Cortex of kidney (tissue), 1 donor: ENCODE results near the gene SLC16A4.
"Not testable (repeated sequence)": the region's sequence is repeated elsewhere in the genome, so short reads cannot be mapped to it uniquely, and the experiment has no call there.

Source experiments
- DNase-seq: peaks from one replicate; lab custom pipeline; 2025; lab: John Stamatoyannopoulos, UW

Gene SLC16A4

DNA sequence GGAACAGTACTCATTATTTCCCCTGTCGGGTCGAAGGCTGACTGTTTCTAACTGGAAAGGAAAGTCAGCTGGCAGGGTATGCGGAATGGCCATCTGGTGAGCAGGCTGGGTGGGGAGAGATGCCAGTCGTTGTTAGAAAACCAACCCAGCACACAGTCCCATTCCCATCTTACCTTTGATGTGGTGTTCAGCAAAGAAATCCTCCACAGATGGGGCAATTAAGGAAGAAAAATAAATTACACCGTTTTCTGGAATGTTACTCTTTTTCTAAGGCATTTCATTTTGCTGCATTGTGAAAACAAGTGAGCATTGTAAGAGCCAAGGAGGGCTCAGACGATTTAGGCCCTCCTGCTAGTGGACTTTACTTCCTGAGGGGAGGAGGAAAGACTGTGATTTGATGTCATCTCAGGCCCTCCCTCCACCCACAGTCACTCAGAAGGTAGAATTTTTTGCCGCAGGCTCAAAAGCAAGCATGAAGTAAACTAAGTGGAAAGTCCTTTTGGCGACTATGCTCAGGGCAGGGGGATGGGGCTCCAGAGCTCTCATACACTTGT, at the start of gene SLC16A4:
TSS of gene SLC16A4 (minus strand) at position 335 of the 554 bp plus-strand sequence. CDS start 1,703 bp downstream, outside the sequence.
- DNase-seq = no peak

DNA sequence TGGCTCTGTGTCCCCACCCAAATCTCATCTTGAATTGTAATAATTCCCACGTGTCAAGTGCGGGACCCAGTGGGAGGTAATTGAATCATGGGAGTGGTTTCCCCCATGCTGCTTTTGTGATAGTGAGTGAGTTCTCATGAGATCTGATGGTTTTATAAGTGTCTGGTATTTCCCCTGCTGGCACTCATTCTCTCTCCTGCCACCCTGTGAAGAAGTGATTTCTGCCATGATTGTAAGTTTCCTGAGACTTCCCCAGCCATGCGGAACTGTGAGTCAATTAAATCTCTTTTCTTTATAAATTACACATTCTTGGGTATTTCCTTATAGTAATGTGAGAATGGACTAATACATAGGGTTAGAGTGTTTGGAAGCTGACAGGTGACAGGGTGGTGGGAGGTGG, 49.0 kb upstream of the SLC16A4 start:
- DNase-seq = not testable (repeated sequence)

DNA sequence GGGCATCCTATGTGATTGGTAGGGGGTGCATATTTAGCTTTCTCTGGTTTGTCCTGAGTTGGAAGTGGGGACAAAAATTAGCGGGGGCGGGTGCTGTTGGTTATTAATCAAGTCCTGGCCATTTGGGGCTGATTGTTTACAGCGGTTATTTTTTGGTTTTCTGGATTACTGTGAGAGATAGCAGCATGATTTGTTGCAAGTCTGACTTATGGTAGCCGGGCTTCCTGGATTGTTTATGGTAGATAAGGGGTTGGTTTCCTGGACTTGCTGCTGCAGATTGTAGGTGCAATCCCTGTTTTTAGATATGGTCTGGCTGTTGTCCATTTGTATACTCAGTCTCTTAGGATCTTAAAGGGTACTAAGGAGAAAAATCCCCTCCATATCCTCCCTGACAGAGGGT, 48.1 kb upstream of the SLC16A4 start:
- no peak for DNase-seq

DNA sequence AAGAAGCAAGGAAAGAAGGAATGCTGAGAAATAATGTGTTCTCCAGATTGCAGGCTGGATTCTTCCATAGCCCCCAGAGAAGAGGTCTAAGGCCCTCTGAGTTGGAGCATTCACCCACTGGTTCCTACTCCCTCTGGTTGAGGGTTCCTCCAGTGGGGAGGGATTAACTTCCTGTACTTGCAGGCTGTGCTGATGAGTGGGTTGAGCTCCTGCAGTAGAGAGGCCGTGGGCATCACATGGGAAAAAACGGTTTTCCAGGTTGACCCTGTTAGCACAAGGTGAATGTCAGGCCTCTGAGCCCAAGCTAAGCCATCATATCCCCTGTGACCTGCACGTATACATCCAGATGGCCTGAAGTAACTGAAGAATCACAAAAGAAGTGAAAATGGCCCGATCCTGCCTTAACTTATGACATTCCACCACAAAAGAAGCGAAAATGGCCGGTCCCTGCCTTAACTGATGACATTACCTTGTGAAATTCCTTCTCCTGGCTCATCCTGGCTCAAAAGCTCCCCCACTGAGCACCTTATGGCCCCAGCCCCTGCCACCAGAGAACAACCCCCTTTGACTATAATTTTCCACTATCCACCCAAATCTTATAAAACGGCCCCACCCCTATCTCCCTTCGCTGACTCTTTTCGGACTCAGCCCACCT, 46.9 kb upstream of the SLC16A4 start:
- not testable (repeated sequence) for DNase-seq

DNA sequence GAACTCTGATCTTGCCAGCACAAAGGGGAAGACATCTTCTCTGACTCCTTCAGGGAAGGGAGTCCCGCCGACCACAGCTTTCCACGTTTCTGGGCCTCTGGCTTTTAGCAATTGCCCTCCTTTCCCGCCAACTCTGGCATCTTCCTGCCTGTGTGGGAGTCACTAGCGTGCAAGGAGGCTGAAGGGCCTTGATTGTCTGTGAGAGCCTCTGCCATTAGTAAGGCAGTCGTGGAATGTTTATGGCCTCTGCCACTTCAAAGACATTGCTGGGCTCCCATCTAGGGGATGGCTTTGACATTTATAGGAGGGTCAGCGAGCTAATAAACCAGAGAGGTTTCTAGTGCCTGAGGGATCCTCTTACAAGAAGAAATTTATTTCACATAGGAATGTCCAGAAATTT, 45.8 kb upstream of the SLC16A4 start:
- no peak for DNase-seq

DNA sequence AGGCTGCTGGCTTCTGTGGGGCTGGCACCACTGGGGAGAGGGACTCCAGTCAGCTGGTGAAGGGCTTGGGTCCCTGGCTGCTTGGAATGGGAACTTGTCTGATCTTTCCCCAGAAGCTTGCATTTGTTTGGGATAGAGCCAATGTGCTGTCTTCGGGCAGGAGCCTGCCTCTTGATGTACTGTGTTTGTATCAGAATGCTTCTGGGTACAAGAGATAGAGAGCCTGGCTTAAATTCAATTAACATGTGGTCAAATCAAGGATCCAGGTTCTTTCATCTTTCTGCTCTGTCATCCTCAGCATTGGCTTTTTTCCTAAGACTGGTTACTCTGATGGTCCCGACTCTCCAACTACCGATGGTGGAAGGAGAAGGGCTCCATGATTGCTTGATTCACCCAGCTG, 44.1 kb upstream of the SLC16A4 start:
- no peak for DNase-seq

DNA sequence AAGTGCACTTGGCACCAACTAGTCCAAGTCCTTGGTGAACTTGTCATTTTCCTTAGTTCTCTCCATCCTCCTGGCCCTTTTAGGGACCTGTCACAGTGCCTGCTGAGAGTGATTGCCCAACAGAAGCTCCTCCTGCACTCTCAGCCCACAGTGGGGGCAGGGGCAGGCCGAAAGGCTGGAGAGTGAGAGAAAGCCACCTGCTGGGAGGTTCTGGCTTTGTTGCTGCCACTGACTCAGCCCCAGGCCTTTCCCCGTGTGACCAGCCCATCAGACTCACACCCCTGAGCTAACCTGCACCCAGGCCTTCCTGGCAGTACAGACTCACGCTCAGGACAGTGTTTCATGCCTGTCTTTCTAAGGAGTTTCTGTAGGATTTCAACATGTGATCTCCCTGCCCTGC, 43.0 kb upstream of the SLC16A4 start:
- no peak for DNase-seq

DNA sequence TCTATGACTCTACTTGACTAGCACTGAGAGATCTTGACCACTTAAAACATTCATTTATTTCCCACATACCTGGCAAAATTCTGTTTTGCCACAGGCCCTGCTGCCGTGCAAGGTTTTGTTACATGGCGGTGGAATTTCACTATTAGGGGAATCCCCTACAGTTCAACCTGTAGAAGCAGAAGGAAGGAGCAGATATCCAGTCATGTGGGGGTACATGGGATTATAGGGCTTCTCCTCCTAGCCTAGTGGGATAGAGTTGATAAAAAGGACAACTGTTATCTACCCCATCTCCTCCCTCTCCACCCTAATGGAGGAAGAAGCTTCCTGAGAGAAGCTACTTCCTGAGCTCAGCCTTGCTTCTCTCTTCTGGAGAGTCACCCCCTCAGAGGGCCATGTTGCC, 42.4 kb upstream of the SLC16A4 start:
- DNase-seq = no peak

DNA sequence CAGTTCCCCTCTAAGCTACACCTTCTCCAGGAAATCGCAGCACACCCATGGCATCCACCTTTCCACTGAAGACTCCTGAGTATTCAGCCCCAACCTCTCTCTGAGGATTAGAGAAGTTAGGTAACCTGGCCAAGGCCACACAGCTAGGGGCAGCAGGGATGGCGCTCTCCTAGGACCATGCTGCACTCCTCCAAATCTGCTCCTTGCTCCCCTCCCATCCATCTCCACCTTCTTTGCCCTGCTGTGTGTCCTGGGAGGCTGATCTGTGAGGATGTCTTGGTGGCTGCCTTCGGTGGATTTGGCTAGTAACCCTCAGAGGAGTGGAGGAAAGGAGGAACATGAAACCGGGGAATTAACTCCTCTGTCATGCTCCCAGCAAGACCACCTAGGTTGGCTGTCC, 40.1 kb upstream of the SLC16A4 start:
- no peak for DNase-seq

DNA sequence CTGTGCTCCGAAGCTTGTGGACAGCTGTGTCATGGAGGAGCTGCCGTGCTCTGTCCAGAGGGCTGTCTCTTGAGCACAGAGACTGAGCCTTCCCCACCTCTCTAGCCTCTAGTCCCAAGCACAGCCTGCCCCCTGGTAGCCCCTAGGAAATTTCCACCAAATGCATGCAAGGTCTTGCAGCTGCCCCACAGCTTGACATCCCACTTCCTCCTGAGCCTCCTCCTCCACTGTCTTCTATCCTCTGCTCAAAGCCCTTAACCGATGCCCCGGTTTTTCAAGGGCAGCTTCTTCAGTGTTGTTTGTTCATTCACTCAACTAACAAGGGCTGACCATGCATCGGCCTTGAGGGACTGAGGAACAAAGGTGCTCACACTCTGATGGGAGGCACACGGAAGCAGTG, 39.5 kb upstream of the SLC16A4 start:
- DNase-seq = no peak

DNA sequence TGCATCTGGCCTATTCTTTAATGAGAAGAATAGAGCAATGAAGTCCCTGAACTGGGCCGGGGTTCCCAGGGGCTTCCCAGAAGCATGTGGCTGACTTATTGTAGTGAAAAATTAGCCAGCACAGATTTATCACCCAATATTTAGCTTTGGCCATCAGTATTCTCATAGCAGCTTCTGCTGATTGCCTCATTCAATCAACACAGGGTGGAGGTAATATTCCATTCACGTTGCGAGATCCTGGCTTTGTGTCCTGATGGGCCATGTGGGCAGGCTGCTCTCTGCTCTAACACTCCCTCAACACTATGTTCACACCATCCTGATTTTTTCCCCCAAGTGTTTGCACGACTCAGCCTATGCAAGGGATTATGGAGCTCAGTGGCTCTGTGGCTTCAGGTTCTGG, 38.1 kb upstream of the SLC16A4 start:
- DNase-seq = no peak

DNA sequence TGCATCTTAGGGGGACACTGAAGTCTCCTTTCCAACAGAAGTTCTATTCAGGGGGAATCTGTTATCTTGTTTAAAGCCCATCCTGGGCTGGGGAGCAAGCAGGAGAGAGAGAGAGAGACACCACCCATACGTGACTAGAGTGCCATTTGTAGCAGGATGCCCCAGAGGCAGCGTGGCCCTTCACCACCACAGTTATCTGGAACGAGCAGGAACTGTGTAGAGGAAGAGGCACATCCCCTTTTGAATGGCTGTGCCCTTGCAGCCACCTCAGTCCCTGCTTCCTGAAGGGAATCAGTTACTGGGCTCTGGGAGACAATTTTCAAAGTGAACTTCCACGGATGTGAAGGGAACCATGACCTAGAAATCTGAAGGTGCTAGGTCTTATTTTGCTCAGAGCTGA, 36.0 kb upstream of the SLC16A4 start:
- DNase-seq = no peak

DNA sequence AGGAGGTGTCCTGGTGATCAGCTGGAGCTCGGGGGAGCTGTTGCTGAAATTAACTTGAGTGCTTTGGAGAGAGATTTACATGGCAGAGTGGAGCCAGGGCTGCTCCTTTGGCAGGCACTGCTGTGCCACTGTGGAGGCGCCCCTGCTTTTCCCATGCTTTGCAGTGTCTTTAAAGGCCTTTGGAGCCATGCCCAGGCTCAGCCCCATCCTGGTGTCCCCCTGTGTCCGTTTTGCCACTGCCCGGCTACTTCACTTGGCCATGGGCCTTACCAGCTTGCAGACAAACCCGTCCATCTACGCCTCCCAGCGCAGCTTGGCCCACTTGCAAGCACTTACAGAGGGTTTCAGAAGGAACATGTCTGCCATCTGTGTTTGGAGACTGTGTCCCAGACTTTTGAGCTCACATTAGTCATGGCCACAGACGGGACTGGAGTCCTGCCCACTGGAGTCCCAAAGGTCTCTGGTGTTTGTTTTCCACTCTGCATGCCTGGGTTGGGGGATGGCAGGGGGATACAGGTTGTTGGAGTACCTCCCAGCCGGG, 34.9 kb upstream of the SLC16A4 start:
- DNase-seq = no peak

DNA sequence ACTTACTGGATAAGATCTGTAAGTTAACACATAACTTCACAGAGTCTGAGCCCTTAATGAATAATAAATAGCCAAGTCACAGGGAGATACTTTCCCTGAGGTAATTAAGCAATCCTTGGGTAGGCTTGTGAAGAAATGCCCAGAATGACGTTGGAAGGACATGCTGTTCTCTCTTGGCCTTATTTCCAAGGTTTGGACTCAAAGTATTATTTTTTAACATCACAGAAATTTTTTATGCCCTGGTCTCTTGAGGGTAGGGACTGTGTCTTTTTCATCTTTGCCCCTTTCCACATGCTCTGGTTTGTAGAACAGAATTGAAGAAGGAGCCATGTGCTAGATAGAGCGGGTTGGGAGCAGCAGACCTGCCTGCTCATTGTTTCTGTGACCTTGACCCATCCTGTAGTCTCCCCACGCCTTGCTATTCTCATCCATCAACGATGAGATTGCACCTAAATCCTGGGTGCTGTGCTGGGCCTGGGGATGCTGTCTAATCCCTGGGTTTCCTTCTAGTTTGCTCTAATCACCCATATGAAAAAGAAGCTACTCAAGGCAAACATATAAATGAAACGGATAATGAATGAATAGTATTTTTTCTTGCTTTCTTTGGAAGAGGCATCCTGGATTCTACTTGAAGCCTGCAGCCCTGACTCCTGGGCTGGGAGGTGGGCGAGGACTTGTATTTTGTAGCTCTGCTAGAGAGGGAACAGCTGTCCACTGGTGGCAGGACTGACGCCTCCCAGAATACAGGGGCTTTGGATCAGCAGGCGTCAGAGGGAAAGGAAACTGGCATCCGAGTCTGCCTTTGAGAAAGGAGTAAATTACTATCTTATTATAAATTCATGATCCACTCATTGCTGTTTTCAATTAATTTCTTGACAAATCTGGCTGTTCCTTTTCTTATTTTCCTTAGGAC, 34.1 kb upstream of the SLC16A4 start:
- no peak for DNase-seq

DNA sequence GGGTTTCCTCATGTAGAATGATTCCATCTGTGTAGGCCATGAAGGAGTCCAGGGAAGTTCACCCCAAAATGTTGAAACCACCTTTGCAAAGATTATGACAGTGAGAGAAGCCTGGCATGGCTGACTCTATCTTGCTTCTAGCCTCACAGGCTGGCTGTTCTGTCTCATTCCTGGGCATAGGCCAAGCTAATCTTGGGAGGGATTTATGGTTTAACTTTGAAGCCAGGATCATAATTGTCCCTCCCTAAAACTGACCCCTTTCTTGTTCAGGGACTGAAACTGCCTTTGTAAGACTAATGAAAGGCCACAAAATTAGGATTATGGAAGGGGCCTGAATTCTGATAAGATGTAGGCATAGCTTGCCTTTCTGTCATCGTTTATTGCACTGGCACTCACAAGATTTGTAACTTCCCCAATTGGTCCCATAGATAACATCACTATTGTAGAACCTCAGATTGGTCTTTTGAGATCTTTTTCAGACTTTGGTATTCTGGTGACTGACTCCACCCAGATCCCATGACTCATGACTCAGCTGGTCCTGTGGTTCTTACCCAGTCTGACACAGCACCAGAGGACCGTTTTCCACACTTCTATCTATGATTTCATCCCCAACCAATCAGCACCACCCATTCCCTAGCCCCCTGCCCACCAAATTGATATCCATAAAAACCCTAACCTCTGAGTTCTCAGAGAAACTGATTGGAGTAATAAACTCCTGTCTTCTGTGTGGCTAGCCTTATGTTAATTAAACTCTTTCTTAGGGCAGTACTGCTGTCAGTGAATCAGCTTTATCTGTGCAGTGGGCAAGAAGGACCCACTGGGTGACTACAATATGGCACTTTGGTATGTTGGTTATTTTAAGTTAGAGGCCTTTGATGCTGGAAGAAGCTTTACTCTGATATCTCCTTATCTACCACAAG, 30.3 kb upstream of the SLC16A4 start:
- DNase-seq = no peak

DNA sequence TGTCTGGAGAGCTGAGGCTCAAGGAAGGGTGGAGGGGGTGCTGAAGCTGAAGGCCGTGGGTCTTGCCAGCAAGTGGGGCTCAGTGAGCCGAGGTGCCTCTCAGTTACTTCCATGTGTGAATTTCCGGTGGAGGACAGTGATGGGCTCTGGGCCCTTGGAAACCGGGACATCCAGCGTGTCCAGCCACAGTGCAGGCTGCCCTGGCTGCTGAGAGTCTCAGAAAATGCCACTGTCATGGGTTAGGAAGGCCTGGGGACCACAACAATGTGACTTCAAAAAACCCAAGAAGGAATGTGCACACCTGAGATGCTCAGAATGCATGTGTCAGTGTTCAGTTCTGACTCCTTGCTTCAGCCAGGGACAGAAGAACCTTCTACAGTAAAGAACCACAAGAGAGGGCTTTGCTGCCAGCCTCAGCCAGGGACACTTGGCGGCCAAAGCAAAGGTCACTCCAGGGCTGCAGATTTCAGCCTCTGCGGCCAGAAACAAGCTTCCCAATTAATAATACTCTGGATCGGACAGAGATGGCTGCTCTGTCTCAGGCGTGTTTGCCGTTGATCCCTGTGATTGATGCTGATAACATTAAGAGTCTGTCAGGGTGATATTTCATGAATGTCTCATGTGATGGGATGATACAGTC, 29.3 kb upstream of the SLC16A4 start:
- DNase-seq = no peak

DNA sequence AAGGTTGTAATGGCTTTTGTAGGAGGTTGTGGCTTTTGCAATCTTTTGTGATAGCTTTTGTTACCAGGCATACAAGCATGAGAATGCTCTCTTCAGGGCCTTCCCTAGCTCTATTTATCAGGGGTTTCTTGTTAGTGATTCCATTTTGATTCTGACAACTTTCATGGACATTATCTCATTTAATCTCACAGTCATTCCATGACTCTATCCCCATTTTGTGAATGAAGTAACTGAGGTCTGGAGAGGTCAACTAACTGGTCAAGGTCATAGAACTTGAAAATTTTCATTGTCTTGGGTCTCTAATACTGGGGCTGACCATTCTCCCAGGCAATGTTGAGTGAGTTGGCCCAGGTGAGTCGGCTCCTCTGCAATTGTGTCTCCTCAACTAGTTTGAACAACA, 27.9 kb upstream of the SLC16A4 start:
- DNase-seq = no peak

DNA sequence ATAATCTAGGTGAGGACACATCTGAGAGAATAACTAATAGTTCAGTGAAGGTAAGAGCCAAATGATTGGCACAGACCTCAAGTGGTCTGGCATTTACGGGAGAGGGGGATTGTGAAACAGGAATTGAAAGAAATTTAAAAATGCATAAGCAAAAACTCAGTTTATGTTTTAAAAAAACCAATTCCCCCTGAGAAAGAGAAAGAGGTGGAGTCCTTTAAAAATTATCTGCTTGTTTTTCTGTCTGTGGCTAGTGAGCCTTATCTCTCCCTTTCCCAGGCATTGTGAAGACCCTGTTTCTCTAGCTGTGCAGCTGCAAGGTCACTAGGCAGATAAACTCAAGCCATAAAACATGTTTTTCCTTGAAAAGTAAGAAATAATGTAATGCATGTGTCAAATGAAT, 22.2 kb upstream of the SLC16A4 start:
- not testable (repeated sequence) for DNase-seq

DNA sequence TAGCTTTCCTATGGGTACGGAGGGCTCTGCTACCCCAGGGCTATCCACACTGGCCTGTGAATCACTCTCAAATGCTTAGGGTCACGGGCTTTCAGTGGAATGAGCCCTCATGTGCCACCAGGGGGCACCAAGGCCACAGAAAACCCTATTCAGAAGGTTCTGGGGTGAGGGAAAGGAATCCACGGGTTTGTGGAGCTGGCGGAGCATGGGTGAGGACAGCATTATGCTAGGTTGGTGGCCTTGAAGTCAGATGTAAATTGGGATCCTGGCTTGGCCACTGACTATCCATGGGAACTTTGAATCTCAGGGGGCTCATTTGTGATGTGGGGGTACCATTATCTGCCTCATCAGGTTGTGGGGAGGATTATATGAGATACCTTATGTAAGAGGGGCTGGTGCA, 21.8 kb upstream of the SLC16A4 start:
- DNase-seq = no peak

DNA sequence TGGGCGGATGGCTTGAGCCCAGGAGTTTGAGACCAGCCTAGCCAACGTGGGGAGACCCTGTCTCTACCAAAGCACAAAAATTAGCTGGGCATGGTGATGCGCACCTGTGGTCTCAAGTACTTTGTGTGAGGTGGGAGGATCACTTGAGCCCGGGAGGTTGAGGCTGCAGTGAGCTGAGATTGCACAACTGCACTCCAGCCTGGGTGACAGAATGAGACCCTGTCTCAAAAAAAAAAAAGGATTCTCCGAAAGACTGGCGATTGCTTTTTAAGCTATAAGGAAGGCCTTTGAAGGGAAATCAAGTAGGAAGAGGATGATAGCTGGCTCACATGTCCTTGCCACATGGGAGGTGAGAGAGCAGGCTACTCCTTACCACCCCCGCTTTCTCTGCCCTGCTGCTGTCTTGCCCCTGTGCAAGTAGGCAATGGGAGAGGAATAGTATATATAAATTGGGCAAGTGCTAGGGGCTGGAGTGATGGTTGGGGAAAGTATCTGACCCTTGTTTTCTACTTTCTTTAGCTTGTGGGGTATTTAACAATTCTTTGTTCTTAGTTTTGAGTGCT, 20.4 kb upstream of the SLC16A4 start:
- no peak for DNase-seq

DNA sequence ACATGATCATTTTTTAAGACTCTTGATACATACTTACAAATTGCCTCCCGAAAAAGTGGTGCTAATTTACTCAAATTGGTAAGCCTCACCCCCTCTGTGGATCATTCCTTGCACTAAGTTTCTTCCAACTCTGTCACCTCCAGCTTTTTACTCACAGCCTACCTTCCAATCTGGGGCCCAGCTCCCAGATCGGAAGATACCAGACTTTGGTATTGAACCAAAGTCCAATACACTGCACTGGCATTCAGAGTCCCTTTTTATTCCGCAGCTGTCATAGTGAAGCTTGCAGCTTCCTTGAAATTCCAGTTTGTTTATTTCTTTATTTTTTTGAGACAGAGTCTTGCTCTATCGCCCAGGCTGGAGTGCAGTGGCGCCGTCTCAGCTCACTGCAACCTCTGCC, 18.5 kb upstream of the SLC16A4 start:
- DNase-seq = no peak
